H1 (cell line): ENCODE measurements around the gene NXPH1. TPM values are rescaled to one million over a fixed set of nuclear protein-coding genes. Genes with fewer than 3 reads are reported as not detected.

ENCODE experiments used
- CTCF ChIA-PET: fragments of 300-600 bp; sonication (Branson Sonifier 250); formaldehyde crosslinking; loops from one replicate; lab custom pipeline; 2021; ENCODE audit not compliant: partially characterized antibody; lab: Charles Lee
- POLR2A ChIA-PET: fragments of 300-600 bp; sonication (Branson Sonifier 250); formaldehyde crosslinking; loops from one replicate; lab custom pipeline; 2021; ENCODE audit warnings: inconsistent platforms; ENCODE audit not compliant: partially characterized antibody; lab: Charles Lee
- DNase-seq, 2 experiments: peaks; one replicate each; pipeline versions ENCODE4 v3.0.0 to v3.0.0-alpha.2; 2010 to 2022; ENCODE audit warnings: low spot score in 2 of 2, low read depth in 1 of 2, mixed read lengths in 1 of 2
- FAIRE-seq: peaks from 2 replicates; lab custom pipeline; 2011; peaks lifted over from hg19 to GRCh38; lab: Jason Lieb, UNC
- H2AFZ ChIP-seq: 2 replicates; pipeline ENCODE4 v1.8.1; 2012; ENCODE audit warnings: low read length, inconsistent platforms
- H2AK5ac ChIP-seq: 2 replicates; pipeline ENCODE4 v1.6.1; 2013; ENCODE audit warnings: low read depth, low read length
- H2BK120ac ChIP-seq: replicated peaks from 2 replicates; pipeline ENCODE3; 2013; ENCODE audit warnings: low read depth, low read length, inconsistent platforms
- H2BK12ac ChIP-seq: 2 replicates; pipeline ENCODE4 v1.6.1; 2013; ENCODE audit warnings: low read depth, low read length
- H2BK15ac ChIP-seq: 2 replicates; pipeline ENCODE4 v1.6.1; 2013; ENCODE audit warnings: low read length
- H2BK20ac ChIP-seq: 2 replicates; pipeline ENCODE4 v1.6.1; 2013; ENCODE audit warnings: low read length
- H2BK5ac ChIP-seq: 2 replicates; pipeline ENCODE4 v1.6.1; 2013; ENCODE audit warnings: low read depth, low read length
- H3K14ac ChIP-seq: 2 replicates; pipeline ENCODE4 v1.6.1; 2013; ENCODE audit warnings: inconsistent platforms; ENCODE audit not compliant: insufficient read length
- H3K18ac ChIP-seq: 2 replicates; pipeline ENCODE4 v1.6.1; 2013; ENCODE audit warnings: low read length; ENCODE audit errors: extremely low read depth
- H3K23ac ChIP-seq: 2 replicates; pipeline ENCODE4 v1.6.1; 2013; ENCODE audit warnings: inconsistent platforms; ENCODE audit not compliant: insufficient read length
- H3K23me2 ChIP-seq: 2 replicates; pipeline ENCODE4 v1.6.1; 2013; ENCODE audit warnings: low read depth, low read length
- H3K27ac ChIP-seq: 2 replicates; pipeline ENCODE4 v1.6.1; 2011; ENCODE audit warnings: low read depth, low read length, inconsistent platforms
- H3K27me3 ChIP-seq, 4 experiments: replicated peaks in 1 of 4; 1 replicate in 1 of 4; 2 replicates in 3 of 4; pipeline versions ENCODE4 v1.6.1 to v1.8.1; 2011 to 2013; ENCODE audit warnings: low read length in 3 of 4, mild to moderate bottlenecking in 3 of 4, inconsistent platforms in 2 of 4, mixed read lengths in 2 of 4, moderate library complexity in 1 of 4; ENCODE audit not compliant: control insufficient read depth in 3 of 4, insufficient read depth in 3 of 4; ENCODE audit errors: extremely low read depth in 1 of 4
- H3K36me3 ChIP-seq, 4 experiments: 2 replicates each; pipeline versions ENCODE4 v1.6.1 to v1.8.1; 2011 to 2013; ENCODE audit warnings: mild to moderate bottlenecking in 4 of 4, low read length in 3 of 4, moderate library complexity in 2 of 4, control low read depth in 1 of 4, inconsistent platforms in 1 of 4; ENCODE audit not compliant: insufficient read depth in 4 of 4, control insufficient read depth in 2 of 4
- H3K4ac ChIP-seq: replicated peaks from 2 replicates; pipeline ENCODE3; 2013; ENCODE audit warnings: low read length, low read depth, mixed read lengths, inconsistent platforms; ENCODE audit not compliant: insufficient read length
- H3K4me1 ChIP-seq, 4 experiments: replicated peaks in 1 of 4; 1 replicate in 1 of 4; 2 replicates in 3 of 4; pipeline versions ENCODE4 v1.6.1 to v1.8.1; 2011 to 2013; ENCODE audit warnings: low read length in 3 of 4, inconsistent platforms in 2 of 4, mixed read lengths in 1 of 4; ENCODE audit not compliant: insufficient read depth in 4 of 4, control insufficient read depth in 3 of 4
- H3K4me2 ChIP-seq, 2 experiments: 2 replicates each; pipeline versions ENCODE4 v1.6.1 to v1.8.1; 2011 to 2013; ENCODE audit warnings: low read depth in 2 of 2, low read length in 2 of 2, control low read depth in 1 of 2, inconsistent platforms in 1 of 2, mild to moderate bottlenecking in 1 of 2; ENCODE audit not compliant: insufficient read depth in 1 of 2
- H3K4me3 ChIP-seq, 4 experiments: fragments of 200-600, 300-600 bp in 1 of 4; sonication (generic), shearing (Covaris generic), sonication (Bioruptor Twin) in 1 of 4; 2 replicates each; pipeline versions ENCODE4 v1.5.1 to v1.8.1; 2011 to 2016; ENCODE audit warnings: low read length in 4 of 4, low read depth in 3 of 4, control low read depth in 2 of 4, inconsistent platforms in 2 of 4, mild to moderate bottlenecking in 2 of 4, mixed read lengths in 1 of 4, moderate library complexity in 1 of 4; ENCODE audit not compliant: insufficient read depth in 2 of 4; ENCODE audit errors: extremely low read depth in 1 of 4
- H3K56ac ChIP-seq: replicated peaks from 2 replicates; pipeline ENCODE3; 2013; ENCODE audit warnings: low read depth, mild to moderate bottlenecking, mixed read lengths, low read length, inconsistent platforms; ENCODE audit not compliant: insufficient read length
- H3K79me1 ChIP-seq: 2 replicates; pipeline ENCODE4 v1.6.1; 2013; ENCODE audit warnings: low read depth, low read length, control low read depth
- H3K79me2 ChIP-seq, 2 experiments: 2 replicates each; pipeline versions ENCODE4 v1.6.1 to v1.8.1; 2012 to 2013; ENCODE audit warnings: low read length in 2 of 2, mild to moderate bottlenecking in 2 of 2, inconsistent platforms in 1 of 2; ENCODE audit not compliant: insufficient read depth in 2 of 2, control insufficient read depth in 1 of 2
- H3K9ac ChIP-seq, 4 experiments: replicated peaks in 1 of 4; 1 replicate in 1 of 4; 2 replicates in 3 of 4; pipeline versions ENCODE4 v1.6.1 to v1.8.1; 2011 to 2013; ENCODE audit warnings: low read depth in 3 of 4, low read length in 3 of 4, control low read depth in 2 of 4, mild to moderate bottlenecking in 2 of 4, moderate library complexity in 2 of 4, inconsistent platforms in 1 of 4; ENCODE audit errors: extremely low read depth in 1 of 4
- H3K9me3 ChIP-seq, 2 experiments: 2 replicates each; pipeline versions ENCODE4 v1.6.1 to v1.8.1; 2012 to 2013; ENCODE audit warnings: mild to moderate bottlenecking in 2 of 2, moderate library complexity in 2 of 2, control low read depth in 1 of 2, inconsistent platforms in 1 of 2, low read depth in 1 of 2, low read length in 1 of 2, mixed read lengths in 1 of 2; ENCODE audit not compliant: insufficient read depth in 2 of 2
- H4K20me1 ChIP-seq, 2 experiments: replicated peaks in 1 of 2; 2 replicates each; pipeline versions ENCODE3 to v1.8.1; 2011 to 2013; ENCODE audit warnings: inconsistent platforms in 2 of 2, low read length in 2 of 2, mild to moderate bottlenecking in 1 of 2; ENCODE audit not compliant: insufficient read depth in 2 of 2, control insufficient read depth in 1 of 2
- H4K5ac ChIP-seq: 2 replicates; pipeline ENCODE4 v1.6.1; 2013; ENCODE audit warnings: low read length, low read depth, mixed read lengths, inconsistent platforms; ENCODE audit not compliant: insufficient read length
- H4K8ac ChIP-seq: 2 replicates; pipeline ENCODE4 v1.8.0; 2013; ENCODE audit warnings: mild to moderate bottlenecking, moderate library complexity, low read length, inconsistent platforms; ENCODE audit not compliant: insufficient read depth; ENCODE audit errors: extremely low read depth
- H4K91ac ChIP-seq: replicated peaks from 2 replicates; pipeline ENCODE3; 2013; ENCODE audit warnings: low read length, mixed read lengths, inconsistent platforms; ENCODE audit not compliant: insufficient read length
- ASH2L ChIP-seq: fragments of 200-600, 300-600 bp; sonication (generic); IDR thresholded peaks from one replicate; pipeline ENCODE4 v1.7.1; 2017; ENCODE audit warnings: low read length
- ATF3 ChIP-seq: IDR thresholded peaks from 2 replicates; pipeline ENCODE4 v1.6.1; 2011; ENCODE audit warnings: low read depth, mild to moderate bottlenecking, low read length; ENCODE audit not compliant: insufficient read depth
- BACH1 ChIP-seq: IDR thresholded peaks from 2 replicates; pipeline ENCODE4 v1.6.1; 2012; ENCODE audit warnings: low read length, improper control_type of control experiment
- BCL11A ChIP-seq, 2 experiments: IDR thresholded peaks; one replicate each; pipeline ENCODE4 v1.6.1; 2011; ENCODE audit warnings: low read depth in 2 of 2, low read length in 2 of 2, mild to moderate bottlenecking in 2 of 2
- EGR1 ChIP-seq: IDR thresholded peaks from 2 replicates; pipeline ENCODE4 v1.6.1; 2011; ENCODE audit warnings: low read depth, low read length, borderline replicate concordance
- GTF2F1 ChIP-seq: IDR thresholded peaks from 2 replicates; pipeline ENCODE4 v1.6.1; 2012; ENCODE audit warnings: low read depth, low read length, improper control_type of control experiment, borderline replicate concordance
- HDAC2 ChIP-seq, 2 experiments: fragments of 300-600 bp in 1 of 2; sonication (generic) in 1 of 2; IDR thresholded peaks; 2 replicates each; pipeline ENCODE4 v1.6.1; 2011 to 2012; ENCODE audit warnings: low read depth in 2 of 2, low read length in 2 of 2, mild to moderate bottlenecking in 2 of 2, moderate library complexity in 2 of 2, borderline replicate concordance in 1 of 2, inconsistent platforms in 1 of 2
- JUND ChIP-seq: IDR thresholded peaks from 2 replicates; pipeline ENCODE4 v1.6.1; 2011; ENCODE audit warnings: mild to moderate bottlenecking, improper control_type of control experiment, low read length
- KDM5A ChIP-seq: fragments of 200-600 bp; IDR thresholded peaks from 2 replicates; pipeline ENCODE4 v1.7.1; 2012; ENCODE audit warnings: mild to moderate bottlenecking, low read length, inconsistent platforms, mixed read lengths
- RFX5 ChIP-seq: IDR thresholded peaks from 2 replicates; pipeline ENCODE4 v1.6.1; 2011; ENCODE audit warnings: low read depth, low read length, improper control_type of control experiment, borderline replicate concordance
- SIX5 ChIP-seq: IDR thresholded peaks from 2 replicates; pipeline ENCODE4 v1.6.1; 2011; ENCODE audit warnings: mild to moderate bottlenecking, low read depth, low read length
- SP1 ChIP-seq: IDR thresholded peaks from 2 replicates; pipeline ENCODE4 v1.6.1; 2011; ENCODE audit warnings: low read depth, low read length
- SUZ12 ChIP-seq: fragments of 200-600 bp; sonication (generic); IDR thresholded peaks from 2 replicates; pipeline ENCODE4 v1.6.1; 2012; ENCODE audit warnings: mild to moderate bottlenecking, inconsistent platforms, low read length, moderate library complexity, mixed read lengths
- TAF1 ChIP-seq: IDR thresholded peaks from 2 replicates; pipeline ENCODE4 v1.6.1; 2011; ENCODE audit warnings: mild to moderate bottlenecking, low read depth, low read length
- YY1 ChIP-seq: IDR thresholded peaks from 2 replicates; pipeline ENCODE4 v1.6.1; 2011; ENCODE audit warnings: low read depth, mild to moderate bottlenecking, low read length
- WGBS, 2 experiments: shearing (Covaris generic) in 1 of 2; methylation state at CpG; one replicate each; pipeline versions ENCODE4 v1.1.6 to v1.1.7; 2013 to 2015; ENCODE audit warnings: low lambda C conversion rate in 2 of 2, mixed read lengths in 2 of 2, inconsistent platforms in 1 of 2, low coverage in 1 of 2, missing lambda C conversion rate in 1 of 2; ENCODE audit not compliant: insufficient replicate concordance in 2 of 2, insufficient coverage in 1 of 2, insufficient read length in 1 of 2; ENCODE audit errors: extremely low coverage in 1 of 2, missing lambda C conversion rate in 1 of 2; 5-methylcytosine and 5-hydroxymethylcytosine counted together
- polyA plus RNA-seq, 7 experiments: library from polyadenylated mRNA; depleted of rRNA in 3 of 7; stranded (reverse) in 5 of 7; unstranded in 2 of 7; fragments of >200 nt in 5 of 7; fragments of 200-250 nt in 2 of 7; gene quantifications; 1 replicate in 5 of 7; 2 replicates in 1 of 7; 4 replicates in 1 of 7; pipeline versions ENCODE4 v1.2.1 to v1.2.3, GENCODE V29; 2011 to 2013; ENCODE audit warnings: missing spikeins in 2 of 7, mixed read lengths in 2 of 7
- total RNA-seq: library from RNA; stranded (reverse); fragmentation: NEBNext Ultra II Directional; extraction: Animal tissue kit (Norgen Biotek cat#: 25700); gene quantifications from 2 replicates; pipeline ENCODE4 v1.2.1, GENCODE V29; 2021

NXPH1 gene
- total and polyA plus RNA-seq, 2 of the 8 experiments (the other 6 are each of a cell fraction or from before 2014, with no cell fraction given): 0.14 to 1.0 TPM

DNA sequence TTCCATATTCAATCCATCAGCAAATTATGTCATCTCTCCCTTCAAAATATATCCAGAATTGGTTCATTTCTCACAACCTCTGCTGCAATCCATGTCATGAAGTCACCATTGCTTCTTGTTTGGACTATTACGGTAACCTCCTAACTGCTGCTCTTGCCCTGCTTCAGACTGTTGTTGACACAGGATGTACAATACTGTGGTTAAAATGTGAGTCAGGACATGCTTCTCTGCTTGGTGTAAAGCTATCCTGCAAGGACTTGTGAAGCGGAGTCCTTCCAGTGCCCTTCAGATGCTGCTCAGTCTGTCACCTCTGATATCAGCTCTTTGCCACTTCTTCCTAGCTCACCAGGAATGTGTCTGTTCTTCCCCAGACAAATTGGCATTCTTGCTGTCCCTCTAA, 10.4 kb upstream of the NXPH1 start:
- no peak for DNase-seq
- Histone ChIP-seq H3K4me1 (no peaks in the 10 kb centered on the region), H4K8ac (no peak overlapping the region), H3K4me2 (no peak overlapping the region), H3K27ac (no peak overlapping the region), H3K79me2 (no peaks in the 10 kb centered on the region), H3K9ac (no peak overlapping the region), H2BK12ac (no peak overlapping the region), H2BK15ac (no peak overlapping the region), H3K23me2 (no peaks in the 10 kb centered on the region; the same call in 1 of the 2 replicates), H3K4me3 (no peak overlapping the region), H4K91ac (no peak overlapping the region), H3K23ac (no peak overlapping the region), H4K20me1 (no peaks in the 10 kb centered on the region), H3K18ac (no peak overlapping the region), H3K14ac (no peak overlapping the region), H3K4ac (no peak overlapping the region), H3K36me3 (no peaks in the 10 kb centered on the region), H2BK120ac (no peak overlapping the region), H2AFZ (no peak overlapping the region), H3K9me3 (no peaks in the 10 kb centered on the region), H3K27me3 (no peaks in the 10 kb centered on the region), H2BK5ac (no peak overlapping the region), H2BK20ac (no peak overlapping the region), H4K5ac (no peak overlapping the region), H3K56ac (no peak overlapping the region), H2AK5ac (no peak overlapping the region), H3K79me1 (no peaks in the 10 kb centered on the region)
- POLR2A ChIA-PET: no interaction called here
- no peak for FAIRE-seq
- CTCF ChIA-PET: interaction anchor here (0.6 to 2.6 kb wide), 2 partner anchors 13 to 1139 kb away, joined by 3 to 8 read pairs; no protein-coding TSS in a partner anchor
- WGBS, 2 experiments: 90% methylated on average over 2 of the region's 2 CpGs; no CpG with 5 or more reads in 1 of the 2 experiments
- TF ChIP-seq RFX5 (no peak), SP1 (no peak), HDAC2 (IDR thresholded peaks at IDR 0.05; ENCODE audit: borderline replicate concordance in 1 of 2, low read depth in 2 of 2, low read length in 2 of 2) (no peak), TAF1 (no peak), ASH2L (no peak), KDM5A (no peak), BCL11A (IDR thresholded peaks at IDR 0.05; ENCODE audit: low read depth in 2 of 2, low read length in 2 of 2) (no peak), BACH1 (no peak), JUND (no peak), YY1 (no peak), SIX5 (no peak), SUZ12 (no peak), ATF3 (no peak), EGR1 (no peak), GTF2F1 (no peak)
